Sciatic nerve (tissue), 2 donors: ENCODE measurements around the gene PRPF19. TPM values are rescaled to one million over a fixed set of nuclear protein-coding genes. Genes with fewer than 3 reads are reported as not detected.

Experiments
- ATAC-seq: fragments of 200-7000 bp; cut with Tn5 transposase; one replicate; pipeline ENCODE4 v1.9.1; 2020; ENCODE audit warnings: mild to moderate bottlenecking, moderate library complexity
- DNase-seq: peaks from one replicate; pipeline ENCODE4 v3.0.0-alpha.2; 2020; ENCODE audit warnings: low spot score
- intact Hi-C: fragments of 100-400 bp; cut with DNase I; formaldehyde crosslinking; loops from one replicate; pipeline ENCODE4 v1.14.2; 2022
- total RNA-seq: library from RNA; stranded (reverse); fragmentation: NEBNext Ultra II Directional; extraction: Animal tissue kit (Norgen Biotek cat#: 25700); gene quantifications from one replicate; pipeline ENCODE4 v1.2.1, GENCODE V29; 2021
- donor health status: DM: no; HTN: no; CAD: no.
- donor health status: DM: no; HTN: no; CAD: no.

The PRPF19 gene
- total RNA-seq, 1 donor from 2014 or later = 50.7 TPM

GRCh38 chr11:60854140-60854846 is 52.1 kb downstream of the PRPF19 start:
- ATAC-seq (no peak), DNase-seq (no peak)
- intact Hi-C loops = no loop called here

- intact Hi-C loops = no loop called here
- no peak for DNase-seq
- no peak for ATAC-seq
These were observed 53.1 kb downstream of the PRPF19 start for GRCh38 chr11:60852982-60853950.

GRCh38 chr11:60852117-60852981 is 54.0 kb downstream of the PRPF19 start:
- no peak for DNase-seq
- ATAC-seq = no peak
- intact Hi-C loops = no loop called here

- intact Hi-C loops = no loop called here
These were observed 54.9 kb downstream of the PRPF19 start for GRCh38 chr11:60851327-60852104.

GRCh38 chr11:60849641-60850520 is 56.5 kb downstream of the PRPF19 start:
- no peak for DNase-seq
- no peak for ATAC-seq
- intact Hi-C loops = no loop called here

More at GRCh38 chr11:60851327-60852104, 54.9 kb downstream of the PRPF19 start:
- ATAC-seq (no peak), DNase-seq (no peak)

DNA sequence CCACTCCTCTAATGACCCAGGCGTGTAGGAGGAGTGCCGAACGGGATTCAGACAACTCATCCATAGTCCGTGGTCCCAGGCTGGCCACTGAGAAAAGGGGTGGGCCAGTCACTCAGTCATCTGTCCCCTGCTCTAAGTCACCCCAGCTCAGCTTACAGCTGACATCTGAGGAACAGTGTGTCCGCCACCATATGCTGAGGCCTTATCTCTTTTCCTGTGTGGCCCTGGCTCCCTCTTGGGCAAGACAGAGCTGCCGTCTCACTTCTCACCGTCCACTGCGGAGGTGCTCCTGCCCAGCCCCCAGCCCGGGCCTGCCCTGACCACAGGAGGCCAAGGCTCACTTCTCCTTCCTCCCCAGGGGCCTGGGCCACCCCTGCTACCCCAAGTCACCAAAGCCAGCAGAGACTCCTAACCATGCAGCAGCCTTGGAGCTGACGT is 57.7 kb downstream of the PRPF19 start:
- no peak for DNase-seq
- ATAC-seq = no peak
- intact Hi-C loops = no loop called here

GRCh38 chr11:60847896-60848295 is 58.5 kb downstream of the PRPF19 start:
- ATAC-seq = no peak
- intact Hi-C loops = no loop called here
- DNase-seq = no peak

- intact Hi-C loops = no loop called here
- no peak for DNase-seq
- ATAC-seq = no peak
These were observed 59.1 kb downstream of the PRPF19 start for GRCh38 chr11:60847281-60847680.

DNA sequence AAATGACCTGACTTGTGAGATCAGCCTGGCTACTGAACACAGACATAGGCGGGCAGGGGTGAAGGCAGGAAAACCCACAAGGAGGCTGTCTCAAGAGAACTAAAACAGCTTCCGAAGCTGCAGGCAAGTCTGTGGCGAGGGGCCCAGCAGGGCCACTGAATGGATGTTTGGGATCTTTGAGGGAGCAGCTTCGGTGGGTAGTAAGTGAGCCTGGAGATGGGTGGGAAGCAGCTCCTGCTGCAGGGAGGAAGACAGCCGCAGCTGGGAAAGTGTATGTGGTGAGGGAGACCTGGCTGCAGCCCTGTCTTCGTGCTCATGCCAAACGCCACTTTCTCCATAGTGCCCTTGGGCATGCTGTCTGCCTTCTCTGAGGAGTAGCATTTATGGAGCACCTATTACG is 61.0 kb downstream of the PRPF19 start:
- ATAC-seq = no peak
- no peak for DNase-seq
- intact Hi-C loops = no loop called here

DNA sequence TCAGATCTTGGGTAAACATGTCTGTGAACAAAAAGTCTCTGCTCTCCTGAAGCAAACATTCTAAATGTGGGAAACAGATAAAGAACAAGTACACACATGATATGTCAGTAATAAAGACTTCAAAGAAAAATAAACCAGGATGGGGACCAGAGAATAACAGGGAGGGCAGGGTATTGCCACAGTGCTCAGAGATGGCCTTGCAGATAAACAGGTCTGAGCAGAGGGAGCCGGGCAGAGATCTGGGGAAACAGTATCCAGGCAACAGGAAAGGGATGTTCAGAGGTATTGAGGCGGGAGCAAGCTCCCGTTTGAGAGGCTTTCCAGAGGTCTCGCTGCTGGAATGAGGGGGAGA is 61.5 kb downstream of the PRPF19 start:
- intact Hi-C loops = no loop called here
- no peak for DNase-seq
- no peak for ATAC-seq

- ATAC-seq (no peak), DNase-seq (no peak)
- intact Hi-C loops = no loop called here
These were observed 62.1 kb downstream of the PRPF19 start for GRCh38 chr11:60844045-60844869.

DNA sequence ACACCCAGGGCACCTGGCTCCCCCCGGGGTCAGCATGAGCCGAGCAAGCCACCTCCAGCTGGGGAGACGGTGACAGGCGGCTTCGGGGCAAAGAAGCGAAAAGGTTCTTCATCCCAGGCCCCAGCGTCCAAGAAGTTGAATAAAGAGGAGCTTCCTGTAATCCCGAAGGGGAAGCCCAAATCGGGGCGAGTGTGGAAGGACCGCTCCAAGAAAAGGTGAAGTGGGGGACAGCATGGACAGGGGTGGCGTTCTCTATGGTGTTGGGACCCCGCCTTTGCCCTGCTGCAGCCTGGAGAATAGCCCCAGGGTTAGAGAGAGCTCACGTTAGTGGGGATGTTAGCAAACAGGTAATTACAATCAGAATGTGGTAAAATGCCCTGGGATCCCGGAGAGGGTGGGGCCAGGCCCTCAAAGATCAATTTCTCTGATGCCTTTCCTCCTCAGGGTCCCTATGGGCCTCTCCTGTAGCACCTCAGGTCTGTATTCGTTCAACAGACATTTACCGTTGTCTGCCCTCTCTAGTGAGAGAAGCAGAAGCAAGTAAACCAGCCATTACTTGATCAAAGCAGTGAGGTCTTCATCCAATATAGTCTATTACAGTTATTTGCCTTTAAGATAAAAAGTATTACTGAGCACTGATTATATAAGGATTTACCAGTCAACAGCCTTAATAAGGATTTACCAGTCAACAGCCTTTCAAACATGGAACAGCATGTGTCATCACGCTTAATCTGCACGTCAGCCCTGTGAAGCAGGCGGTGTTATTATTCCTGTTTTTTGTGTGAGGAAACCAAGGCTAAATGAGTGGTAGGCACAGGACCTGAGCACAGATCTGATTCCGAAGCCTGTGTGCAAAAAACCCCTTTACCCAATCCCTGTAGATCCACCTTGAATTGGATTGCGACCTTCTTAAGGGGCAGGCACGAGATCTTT is 63.5 kb downstream of the PRPF19 start:
- DNase-seq = no peak
- intact Hi-C loops = no loop called here
- no peak for ATAC-seq

- DNase-seq (peak; percentile 98), ATAC-seq (peak; percentile 97)
- intact Hi-C loops = no loop called here
These were observed 64.4 kb downstream of the PRPF19 start, which contains the start of gene CCDC86 for GRCh38 chr11:60841797-60842667. TSS of gene CCDC86 (plus strand) at chr11:60842113. CDS start at chr11:60842125, 12 bp downstream.
